ENCODE measurements around the gene HLA-DRA.
"Not testable (repeated sequence)": the region's sequence is repeated elsewhere in the genome, so short reads cannot be mapped to it uniquely, and the experiment has no call there.

HLA-DRA gene

GRCh38 chr6:32460528-32460927, 20.8 kb downstream of the HLA-DRA start:
- TF ChIP-seq Cebpa-rat (IDR thresholded peaks at IDR 0.05): no peak
- H3K27me3 ChIP-seq: peaks cover 0 to 13% (median 9%) of the 10 kb centered on the region in 11 experiments; a peak in 11 of 22 replicates
- H3K9ac ChIP-seq: no peak overlapping the region
- H4K20me1 ChIP-seq: no peaks in the 10 kb centered on the region
- H3K27ac ChIP-seq: no peak overlapping the region
- peak overlapping the region in 3 of 10 experiments; percentile 54 to 64 (median 59); a peak in 5 of 20 replicates for H3K4me3 ChIP-seq
- no peaks in the 10 kb centered on the region for H3K36me3 ChIP-seq
- H3K4me2 ChIP-seq: peak overlapping the region; percentile 51 to 81 (median 73); a peak in 18 of 22 replicates
- H3K9me3 ChIP-seq (replicated peaks in 1 of 11): peaks cover 4 to 25% (median 15%) of the 10 kb centered on the region in 11 experiments; a peak in 17 of 22 replicates
- H3K4me1 ChIP-seq: peaks cover 0 to 10% (median 5%) of the 10 kb centered on the region in 10 experiments; a peak in 5 of 20 replicates

- peaks cover 6 to 27% (median 18%) of the 10 kb centered on the region in 11 experiments; a peak in 19 of 22 replicates for H3K9me3 ChIP-seq (replicated peaks in 1 of 11)
- no peak overlapping the region for H3K4me3 ChIP-seq
- H3K36me3 ChIP-seq: no peaks in the 10 kb centered on the region
- peaks cover 0 to 10% (median 5%) of the 10 kb centered on the region in 10 experiments; a peak in 5 of 20 replicates for H3K4me1 ChIP-seq
- H3K27me3 ChIP-seq: peaks cover 0 to 13% (median 9%) of the 10 kb centered on the region in 11 experiments; a peak in 11 of 22 replicates
- H3K27ac ChIP-seq: no peak overlapping the region
- no peak for TF ChIP-seq Cebpa-rat (IDR thresholded peaks at IDR 0.05)
- no peak overlapping the region for H3K9ac ChIP-seq
- no peak overlapping the region for H3K4me2 ChIP-seq
- H4K20me1 ChIP-seq: no peaks in the 10 kb centered on the region
Observed at GRCh38 chr6:32461493-32461892, 21.8 kb downstream of the HLA-DRA start.

GRCh38 chr6:32462609-32463008, 22.9 kb downstream of the HLA-DRA start:
- H3K27ac ChIP-seq: no peak overlapping the region

GRCh38 chr6:32467743-32468503, 28.2 kb downstream of the HLA-DRA start:
- not testable (repeated sequence) for H3K9ac ChIP-seq, H3K4me3 ChIP-seq, H3K27me3 ChIP-seq, H4K20me1 ChIP-seq, H3K4me2 ChIP-seq, H3K27ac ChIP-seq, H3K4me1 ChIP-seq, H3K36me3 ChIP-seq
- peaks cover 9 to 25% (median 15%) of the 10 kb centered on the region in 11 experiments; a peak in 17 of 22 replicates for H3K9me3 ChIP-seq (replicated peaks in 1 of 11)

More at GRCh38 chr6:32462609-32463008, 22.9 kb downstream of the HLA-DRA start:
- Histone ChIP-seq H4K20me1 (no peaks in the 10 kb centered on the region), H3K4me1 (peaks cover 0 to 10% (median 5%) of the 10 kb centered on the region in 10 experiments; a peak in 5 of 20 replicates), H3K9me3 (replicated peaks in 1 of 11) (peaks cover 9 to 36% (median 23%) of the 10 kb centered on the region in 11 experiments; a peak in 19 of 22 replicates), H3K4me3 (no peak overlapping the region), H3K4me2 (no peak overlapping the region), H3K36me3 (no peaks in the 10 kb centered on the region), H3K27me3 (peaks cover 0 to 13% (median 9%) of the 10 kb centered on the region in 11 experiments; a peak in 11 of 22 replicates), H3K9ac (no peak overlapping the region)
- TF ChIP-seq Cebpa-rat (IDR thresholded peaks at IDR 0.05): no peak

GRCh38 chr6:32472781-32473375, 33.2 kb downstream of the HLA-DRA start:
- H3K27me3 ChIP-seq: no peaks in the 10 kb centered on the region
- peak overlapping the region in 8 of 11 experiments; percentile 13 to 74 (median 60); a peak in 13 of 22 replicates for H3K27ac ChIP-seq
- peak overlapping the region in 6 of 11 experiments; percentile 18 to 52 (median 34); a peak in 10 of 22 replicates for H3K4me2 ChIP-seq
- peaks cover 7 to 16% (median 9%) of the 10 kb centered on the region in 10 experiments; a peak in 12 of 20 replicates for H3K4me1 ChIP-seq
- no peak for TF ChIP-seq Cebpa-rat (IDR thresholded peaks at IDR 0.05)
- H4K20me1 ChIP-seq: no peaks in the 10 kb centered on the region
- H3K4me3 ChIP-seq: no peak overlapping the region
- no peak overlapping the region; a peak in 1 of 22 replicates for H3K9ac ChIP-seq
- peaks cover 12 to 18% (median 15%) of the 10 kb centered on the region in 11 experiments; a peak in 18 of 22 replicates for H3K9me3 ChIP-seq (replicated peaks in 1 of 11)
- H3K36me3 ChIP-seq: no peaks in the 10 kb centered on the region

- Histone ChIP-seq H3K9ac (peak overlapping the region in 1 of 11 experiments; percentile 17; a peak in 1 of 22 replicates), H3K4me2 (peak overlapping the region in 7 of 11 experiments; percentile 18 to 52 (median 32); a peak in 10 of 22 replicates), H3K4me1 (peaks cover 7 to 16% (median 9%) of the 10 kb centered on the region in 10 experiments; a peak in 12 of 20 replicates), H3K27ac (peak overlapping the region in 9 of 11 experiments; percentile 37 to 74 (median 56); a peak in 15 of 22 replicates), H3K9me3 (replicated peaks in 1 of 11) (peaks cover 13 to 20% (median 17%) of the 10 kb centered on the region in 11 experiments; a peak in 18 of 22 replicates)
- not testable (repeated sequence) for H3K27me3 ChIP-seq, H3K36me3 ChIP-seq, H3K4me3 ChIP-seq, H4K20me1 ChIP-seq
Observed at GRCh38 chr6:32473376-32474348, 34.0 kb downstream of the HLA-DRA start.

GRCh38 chr6:32475392-32476206, 35.9 kb downstream of the HLA-DRA start:
- Histone ChIP-seq H3K36me3 (no peaks in the 10 kb centered on the region), H3K9ac (no peak overlapping the region), H3K4me2 (no peak overlapping the region), H4K20me1 (no peaks in the 10 kb centered on the region), H3K27me3 (no peaks in the 10 kb centered on the region), H3K4me1 (peaks cover 7 to 16% (median 9%) of the 10 kb centered on the region in 10 experiments; a peak in 12 of 20 replicates), H3K9me3 (replicated peaks in 1 of 11) (peaks cover 13 to 20% (median 17%) of the 10 kb centered on the region in 11 experiments; a peak in 18 of 22 replicates), H3K4me3 (no peak overlapping the region), H3K27ac (no peak overlapping the region)
- no peak for TF ChIP-seq Cebpa-rat (IDR thresholded peaks at IDR 0.05)
